Activated CD4-positive, alpha-beta memory T cell treated with anti-CD3 and anti-CD28 coated beads for 36 hours (primary cell): ENCODE data around the gene ATXN7L1. TPM values are rescaled to one million over a fixed set of nuclear protein-coding genes. Genes with fewer than 3 reads are reported as not detected.

Experiments used
- CTCF ChIA-PET: fragments of 350-600 bp; sonication (Branson Sonifier 250); formaldehyde crosslinking; loops from one replicate; lab custom pipeline; 2021; ENCODE audit warnings: antibody characterized with exemption, inconsistent platforms; lab: Charles Lee
- POLR2A ChIA-PET: fragments of 350-600 bp; sonication (Branson Sonifier 250); formaldehyde crosslinking; loops from one replicate; lab custom pipeline; 2021; ENCODE audit warnings: antibody characterized with exemption; lab: Charles Lee
- DNase-seq: peaks from one replicate; pipeline ENCODE4 v3.0.0-alpha.2; 2020
- H3K27ac Mint-ChIP-seq: one replicate; pipeline ENCODE4 v1.8.0; 2021; ENCODE audit warnings: mixed read lengths
- H3K27me3 Mint-ChIP-seq: one replicate; pipeline ENCODE4 v1.8.0; 2021; ENCODE audit warnings: mixed read lengths
- H3K36me3 Mint-ChIP-seq: one replicate; pipeline ENCODE4 v1.8.0; 2021; ENCODE audit warnings: mixed read lengths
- H3K4me1 Mint-ChIP-seq: one replicate; pipeline ENCODE4 v1.8.0; 2021; ENCODE audit warnings: low read depth, mixed read lengths
- H3K4me3 Mint-ChIP-seq: one replicate; pipeline ENCODE4 v1.8.0; 2021; ENCODE audit warnings: mild to moderate bottlenecking, mixed read lengths
- H3K9me3 Mint-ChIP-seq: one replicate; pipeline ENCODE4 v1.8.0; 2021; ENCODE audit warnings: mixed read lengths
- intact Hi-C: fragments of 100-400 bp; cut with micrococcal nuclease; formaldehyde crosslinking; loops from one replicate; pipeline ENCODE4 v1.15.1; 2023
- total RNA-seq, 2 experiments: library from RNA; stranded (reverse); gene quantifications; one replicate each; pipeline ENCODE4 v1.2.3, GENCODE V29; 2021

The ATXN7L1 gene
- total RNA-seq, result 10 to 100 TPM; 12.4 to 13.3 TPM

DNA sequence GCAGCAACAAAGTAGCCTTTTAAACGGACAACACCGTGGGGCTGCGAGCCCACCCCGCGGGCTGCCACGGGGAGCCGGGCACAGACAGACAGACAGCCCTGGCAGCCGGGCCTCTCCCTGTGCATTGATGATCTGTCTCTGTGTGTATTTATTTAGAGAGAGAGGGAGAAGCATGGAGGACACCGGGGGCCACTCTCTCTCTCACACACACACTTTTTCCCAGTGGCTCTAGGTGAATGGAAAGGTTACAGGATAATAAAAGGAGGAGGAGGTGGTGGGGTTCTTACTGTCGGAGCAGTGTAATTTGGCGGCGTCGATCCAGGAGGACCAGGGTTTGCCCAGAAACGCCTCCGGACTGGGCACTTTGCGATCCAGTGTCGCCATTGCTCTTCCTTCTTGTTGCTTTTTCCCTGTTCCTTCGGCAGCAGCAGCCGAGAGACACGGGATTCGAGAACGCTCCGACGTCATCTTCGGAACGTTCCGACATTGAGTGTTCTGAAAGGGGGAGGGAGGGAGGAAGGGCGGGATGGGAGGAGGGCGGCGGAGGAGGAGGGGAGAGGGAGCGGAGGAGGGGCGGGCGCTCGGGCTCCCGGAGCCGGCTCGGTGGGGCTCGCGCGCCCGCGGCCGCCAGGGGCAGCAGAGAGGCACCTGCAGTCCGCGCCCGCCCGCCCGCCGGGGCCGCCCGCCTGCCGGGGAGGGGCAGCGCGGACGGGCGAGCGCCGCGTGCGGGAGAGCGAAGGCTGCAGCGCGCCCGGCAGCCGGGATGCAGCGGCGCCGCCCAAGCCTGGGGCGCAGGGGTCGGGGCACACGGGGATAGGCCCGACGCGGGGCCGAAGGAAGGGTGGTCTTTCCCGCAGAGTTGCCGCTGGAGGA is at the start of gene ATXN7L1:
Gene ATXN7L1, minus strand, starts transcription at position 509 of the 873 bp plus-strand sequence. Its CDS starts 41 bp downstream, at position 468.
- no peaks in the 10 kb centered on the region for H3K36me3 Mint-ChIP-seq
- ChIA-PET POLR2A (no interaction called here), CTCF (interaction anchor here (0.7 to 4.6 kb wide), 13 partner anchors 9 to 155 kb away, joined by 3 to 25 read pairs (median 4); no protein-coding TSS in a partner anchor)
- intact Hi-C loops, result loop anchor here (2.0 to 5.0 kb wide), 2 partner anchors 132 to 199 kb away; no protein-coding TSS in a partner anchor
- no peaks in the 10 kb centered on the region for H3K9me3 Mint-ChIP-seq
- H3K27ac Mint-ChIP-seq, result peak within 1 kb of the TSS; percentile 79
- no peaks in the 10 kb centered on the region for H3K27me3 Mint-ChIP-seq
- DNase-seq, result peak; percentile 93
- peak within 1 kb of the TSS; percentile 88 for H3K4me3 Mint-ChIP-seq
- peaks cover 48% of the 10 kb centered on the region for H3K4me1 Mint-ChIP-seq

- Mint-ChIP-seq H3K9me3 (peaks cover 10% of the 10 kb centered on the region), H3K4me1 (peaks cover 30% of the 10 kb centered on the region), H3K4me3 (no peak overlapping the region), H3K36me3 (peaks cover 6% of the 10 kb centered on the region), H3K27ac (no peak overlapping the region), H3K27me3 (peaks cover 2% of the 10 kb centered on the region)
- no peak for DNase-seq
- ChIA-PET POLR2A (no interaction called here), CTCF (interaction anchor here (3.3 kb wide), 1 partner anchor 165 kb away, joined by 14 read pairs; no protein-coding TSS in a partner anchor)
- intact Hi-C loops, result no loop called here
Measured at GRCh38 chr7:105926131-105926530, 49.7 kb upstream of the ATXN7L1 start.

- Mint-ChIP-seq H3K36me3 (peaks cover 6% of the 10 kb centered on the region), H3K9me3 (peaks cover 10% of the 10 kb centered on the region), H3K4me3 (no peak overlapping the region), H3K4me1 (peaks cover 30% of the 10 kb centered on the region), H3K27me3 (peaks cover 2% of the 10 kb centered on the region), H3K27ac (peak overlapping the region; percentile 53)
- peak; percentile 50 for DNase-seq
- POLR2A ChIA-PET, result interaction anchor here (1.3 kb wide), 1 partner anchor 164 kb away, joined by 6 read pairs; no protein-coding TSS in a partner anchor
- intact Hi-C loops, result loop anchor here (1.0 to 2.0 kb wide), 6 partner anchors 34 to 159 kb away; no protein-coding TSS in a partner anchor
- CTCF ChIA-PET, result interaction anchor here (0.8 to 3.3 kb wide), 8 partner anchors 9 to 268 kb away, joined by 3 to 14 read pairs (median 4); no protein-coding TSS in a partner anchor
Measured at GRCh38 chr7:105924945-105925344, 48.5 kb upstream of the ATXN7L1 start.

DNA sequence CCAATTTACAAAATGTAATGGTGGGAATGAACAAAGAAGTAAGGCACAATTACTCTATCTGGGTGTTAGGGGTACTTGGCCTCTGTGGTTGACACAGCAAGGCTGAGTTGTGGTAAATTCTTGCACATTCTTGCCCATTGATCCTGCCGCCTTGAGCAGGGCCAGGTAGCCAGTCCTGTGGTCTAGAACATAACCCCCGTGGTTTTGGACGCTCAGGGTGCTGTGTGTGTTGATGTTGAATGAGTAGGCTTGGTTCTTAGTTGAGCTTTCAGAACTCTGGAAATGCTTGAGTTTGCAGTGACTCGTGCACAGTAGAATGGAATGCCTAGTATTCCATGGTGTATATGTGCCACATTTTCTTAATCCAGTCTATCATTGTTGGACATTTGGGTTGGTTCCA is 44.4 kb upstream of the ATXN7L1 start:
- POLR2A ChIA-PET, result no interaction called here

DNA sequence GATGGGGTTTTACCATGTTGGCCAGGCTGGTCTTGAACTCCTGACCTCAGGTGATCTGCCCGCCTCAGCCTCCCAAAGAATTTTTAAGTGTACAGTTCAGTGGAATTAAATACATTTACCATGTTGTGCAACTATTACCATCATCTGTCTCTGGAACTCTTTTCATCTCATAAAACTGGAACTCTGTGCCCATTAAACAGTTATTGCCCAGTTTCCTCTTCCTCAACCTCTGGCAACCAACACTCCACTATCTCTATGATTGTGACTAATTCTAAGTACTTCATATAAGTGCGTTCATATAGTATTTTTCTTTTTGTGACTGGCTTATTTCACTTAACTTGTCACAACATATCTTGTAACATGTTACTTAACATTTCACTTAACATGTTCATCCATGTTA is 41.3 kb upstream of the ATXN7L1 start:
- CTCF ChIA-PET, result no interaction called here

More for the DNA sequence above, 44.4 kb upstream of the ATXN7L1 start:
- CTCF ChIA-PET, result interaction anchor here (0.5 kb wide), 1 partner anchor 341 kb away, joined by 3 read pairs; no protein-coding TSS in a partner anchor
- H3K27me3 Mint-ChIP-seq, result no peaks in the 10 kb centered on the region
- no peak overlapping the region for H3K27ac Mint-ChIP-seq
- DNase-seq, result no peak
- H3K4me1 Mint-ChIP-seq, result peaks cover 23% of the 10 kb centered on the region
- H3K4me3 Mint-ChIP-seq, result no peak overlapping the region
- intact Hi-C loops, result no loop called here
- peaks cover 10% of the 10 kb centered on the region for H3K9me3 Mint-ChIP-seq
- H3K36me3 Mint-ChIP-seq, result peaks cover 10% of the 10 kb centered on the region

DNA sequence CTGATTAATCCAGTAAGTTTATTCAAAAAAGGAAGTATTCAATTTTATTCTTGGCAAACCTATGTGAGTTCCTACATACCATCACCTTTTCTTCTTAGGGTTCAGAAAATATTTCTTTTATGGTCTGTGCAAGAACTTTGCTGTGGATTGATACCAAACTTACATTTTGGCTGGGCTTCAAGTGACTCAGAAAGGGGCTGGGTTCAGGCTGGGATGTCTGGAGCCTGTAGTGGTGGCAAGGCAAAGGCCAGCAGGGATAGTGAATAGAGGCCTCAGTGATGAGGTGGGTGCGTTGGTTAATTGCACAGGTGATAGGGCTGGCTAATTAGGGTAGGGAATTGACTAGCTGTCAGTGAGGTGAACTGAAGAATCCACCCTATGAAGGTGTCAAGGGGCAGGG is 40.2 kb upstream of the ATXN7L1 start:
- ChIA-PET POLR2A (no interaction called here), CTCF (interaction anchor here (0.5 kb wide), 1 partner anchor 260 kb away, joined by 3 read pairs; no protein-coding TSS in a partner anchor)
- Mint-ChIP-seq H3K9me3 (no peaks in the 10 kb centered on the region), H3K27me3 (no peaks in the 10 kb centered on the region), H3K4me1 (no peaks in the 10 kb centered on the region), H3K36me3 (peaks cover 8% of the 10 kb centered on the region), H3K4me3 (no peak overlapping the region), H3K27ac (no peak overlapping the region)
- intact Hi-C loops, result no loop called here
- DNase-seq, result no peak

More for the DNA sequence above, 41.3 kb upstream of the ATXN7L1 start:
- Mint-ChIP-seq H3K4me1 (no peaks in the 10 kb centered on the region), H3K27ac (no peak overlapping the region), H3K27me3 (no peaks in the 10 kb centered on the region), H3K9me3 (no peaks in the 10 kb centered on the region), H3K4me3 (no peak overlapping the region), H3K36me3 (peaks cover 4% of the 10 kb centered on the region)
- DNase-seq, result no peak
- POLR2A ChIA-PET, result no interaction called here
- intact Hi-C loops, result no loop called here

DNA sequence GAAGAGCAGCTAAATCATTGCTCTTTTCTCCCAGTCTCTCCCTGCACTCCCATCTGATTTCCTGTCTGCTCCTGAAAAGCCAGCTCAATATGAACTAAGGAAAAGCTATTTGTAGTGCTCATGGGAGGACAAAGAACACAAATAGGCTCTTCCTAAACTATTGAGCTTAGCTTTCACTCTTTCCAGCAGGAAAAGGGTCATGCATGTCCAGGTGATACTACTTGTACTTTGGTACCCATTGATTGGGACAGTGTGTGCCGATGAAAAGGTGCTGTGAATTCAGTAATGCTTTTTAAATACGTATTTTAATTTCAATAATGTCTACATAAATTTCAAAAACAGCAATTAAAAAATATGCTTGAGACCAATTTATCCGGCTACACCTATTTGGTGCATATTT is 37.5 kb upstream of the ATXN7L1 start:
- Mint-ChIP-seq H3K36me3 (peaks cover 18% of the 10 kb centered on the region), H3K4me3 (no peak overlapping the region), H3K27ac (no peak overlapping the region), H3K27me3 (no peaks in the 10 kb centered on the region), H3K9me3 (no peaks in the 10 kb centered on the region), H3K4me1 (no peaks in the 10 kb centered on the region)
- no peak for DNase-seq
- POLR2A ChIA-PET, result no interaction called here
- CTCF ChIA-PET, result no interaction called here
- intact Hi-C loops, result no loop called here

GRCh38 chr7:105911961-105912575 is 35.7 kb upstream of the ATXN7L1 start:
- POLR2A ChIA-PET, result no interaction called here
- CTCF ChIA-PET, result no interaction called here
- H3K27ac Mint-ChIP-seq, result no peak overlapping the region
- no peak overlapping the region for H3K4me3 Mint-ChIP-seq
- peaks cover 16% of the 10 kb centered on the region for H3K36me3 Mint-ChIP-seq
- no peaks in the 10 kb centered on the region for H3K27me3 Mint-ChIP-seq
- DNase-seq, result no peak
- intact Hi-C loops, result no loop called here
- H3K9me3 Mint-ChIP-seq, result no peaks in the 10 kb centered on the region
- H3K4me1 Mint-ChIP-seq, result no peaks in the 10 kb centered on the region

DNA sequence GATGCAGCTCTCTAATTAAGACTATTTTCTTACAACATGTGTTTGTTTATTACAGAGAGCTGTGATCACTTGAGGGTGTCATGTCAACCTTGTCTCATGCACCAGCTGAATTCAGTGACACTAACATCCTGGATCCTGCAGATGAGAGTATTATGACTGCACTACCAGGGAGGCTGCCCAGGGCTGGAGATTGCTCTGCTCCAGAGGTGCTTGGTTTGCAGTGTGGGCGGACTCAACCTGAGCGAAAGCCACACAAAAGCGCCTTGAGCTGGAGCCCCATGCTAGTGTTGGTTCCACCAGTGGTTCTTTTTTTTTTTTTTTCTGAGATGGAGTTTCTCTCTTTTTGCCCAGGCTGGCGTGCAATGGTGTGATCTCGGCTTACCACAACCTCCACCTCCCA is 33.8 kb upstream of the ATXN7L1 start:
- H3K27ac Mint-ChIP-seq, result no peak overlapping the region
- intact Hi-C loops, result no loop called here
- H3K4me1 Mint-ChIP-seq, result no peaks in the 10 kb centered on the region
- peaks cover 14% of the 10 kb centered on the region for H3K36me3 Mint-ChIP-seq
- POLR2A ChIA-PET, result interaction anchor here (0.6 kb wide), 1 partner anchor 66 kb away, joined by 3 read pairs; no protein-coding TSS in a partner anchor
- no peaks in the 10 kb centered on the region for H3K27me3 Mint-ChIP-seq
- DNase-seq, result peak; percentile 38
- no peaks in the 10 kb centered on the region for H3K9me3 Mint-ChIP-seq
- CTCF ChIA-PET, result no interaction called here
- no peak overlapping the region for H3K4me3 Mint-ChIP-seq

GRCh38 chr7:105909742-105910141 is 33.3 kb upstream of the ATXN7L1 start:
- Mint-ChIP-seq H3K9me3 (no peaks in the 10 kb centered on the region), H3K36me3 (peaks cover 14% of the 10 kb centered on the region), H3K4me1 (no peaks in the 10 kb centered on the region), H3K4me3 (no peak overlapping the region), H3K27ac (no peak overlapping the region), H3K27me3 (no peaks in the 10 kb centered on the region)
- POLR2A ChIA-PET, result interaction anchor here (0.6 kb wide), 1 partner anchor 66 kb away, joined by 3 read pairs; no protein-coding TSS in a partner anchor
- intact Hi-C loops, result no loop called here
- DNase-seq, result no peak
- CTCF ChIA-PET, result no interaction called here

DNA sequence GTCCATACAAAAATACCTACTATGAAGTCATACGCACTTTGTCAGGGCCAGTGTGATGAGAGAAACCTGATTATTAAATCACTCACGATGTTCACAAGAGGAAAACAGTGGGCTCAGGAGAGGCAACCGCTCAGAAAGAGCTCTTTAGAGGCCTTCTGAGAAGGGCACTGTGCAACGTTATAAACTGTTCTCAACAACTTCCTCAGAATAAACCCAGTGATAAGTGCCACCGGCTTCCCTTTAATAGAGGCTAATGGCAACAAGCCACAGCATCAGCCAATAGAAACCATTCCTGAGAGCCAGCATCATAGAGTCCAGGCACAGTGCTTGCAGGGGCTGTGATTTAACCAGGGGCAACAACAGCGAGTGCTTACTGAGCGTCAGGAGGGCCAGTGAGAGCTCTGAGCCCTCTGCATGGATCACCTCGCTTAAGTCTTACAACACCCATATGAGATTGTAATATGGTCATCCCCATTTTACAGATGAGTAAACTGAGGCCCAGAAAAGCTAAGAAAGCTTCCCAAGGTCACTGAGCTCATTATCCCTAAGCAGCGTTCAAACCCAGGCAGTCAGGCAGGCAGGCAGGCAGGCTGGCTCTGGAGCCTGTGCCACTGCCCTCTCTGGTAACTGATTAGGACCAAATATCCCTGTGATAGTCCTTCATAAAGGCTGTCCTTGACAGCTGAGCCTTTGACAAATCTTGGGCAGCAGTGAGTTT is 30.9 kb upstream of the ATXN7L1 start:
- ChIA-PET POLR2A (no interaction called here), CTCF (interaction anchor here (1.0 kb wide), 1 partner anchor 116 kb away, joined by 3 read pairs; no protein-coding TSS in a partner anchor)
- Mint-ChIP-seq H3K4me3 (no peak overlapping the region), H3K27ac (no peak overlapping the region), H3K9me3 (no peaks in the 10 kb centered on the region), H3K36me3 (peaks cover 14% of the 10 kb centered on the region), H3K4me1 (no peaks in the 10 kb centered on the region), H3K27me3 (no peaks in the 10 kb centered on the region)
- DNase-seq, result no peak
- intact Hi-C loops, result no loop called here
